ENCODE measurements around the gene SH3BGRL2. TPM values are rescaled to one million over a fixed set of nuclear protein-coding genes. Genes with fewer than 3 reads are reported as not detected.

SH3BGRL2 gene
- total RNA-seq, 1 donor from 2014 or later, result 40.0 TPM

DNA sequence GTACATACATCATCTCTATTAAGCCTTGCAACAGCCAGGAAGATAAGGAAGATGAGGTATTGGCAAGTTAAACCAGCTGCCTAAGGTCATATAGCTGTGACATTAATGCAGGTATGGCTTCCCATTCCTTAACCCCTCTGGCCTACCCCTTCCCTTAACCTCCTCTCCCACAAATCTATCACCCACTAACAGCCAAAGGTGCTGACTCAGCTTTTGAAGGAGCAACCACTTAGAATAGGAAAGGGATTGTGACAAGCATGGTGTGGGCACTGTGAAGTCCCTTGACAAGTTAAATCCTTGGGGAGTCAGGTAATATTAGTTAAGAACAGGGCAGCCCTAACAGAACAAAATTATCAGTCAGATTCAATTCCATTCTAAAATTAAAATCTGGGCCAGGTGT is 5.4 kb upstream of the SH3BGRL2 start:
- no peaks in the 10 kb centered on the region for H3K27me3 Mint-ChIP-seq
- H3K36me3 Mint-ChIP-seq, result peaks cover 3% of the 10 kb centered on the region
- H3K27ac Mint-ChIP-seq, result no peak overlapping the region
- DNase-seq (ENCODE audit: extremely low spot score, unreplicated experiment), result no peak
- TF ChIP-seq, protein P1, sequence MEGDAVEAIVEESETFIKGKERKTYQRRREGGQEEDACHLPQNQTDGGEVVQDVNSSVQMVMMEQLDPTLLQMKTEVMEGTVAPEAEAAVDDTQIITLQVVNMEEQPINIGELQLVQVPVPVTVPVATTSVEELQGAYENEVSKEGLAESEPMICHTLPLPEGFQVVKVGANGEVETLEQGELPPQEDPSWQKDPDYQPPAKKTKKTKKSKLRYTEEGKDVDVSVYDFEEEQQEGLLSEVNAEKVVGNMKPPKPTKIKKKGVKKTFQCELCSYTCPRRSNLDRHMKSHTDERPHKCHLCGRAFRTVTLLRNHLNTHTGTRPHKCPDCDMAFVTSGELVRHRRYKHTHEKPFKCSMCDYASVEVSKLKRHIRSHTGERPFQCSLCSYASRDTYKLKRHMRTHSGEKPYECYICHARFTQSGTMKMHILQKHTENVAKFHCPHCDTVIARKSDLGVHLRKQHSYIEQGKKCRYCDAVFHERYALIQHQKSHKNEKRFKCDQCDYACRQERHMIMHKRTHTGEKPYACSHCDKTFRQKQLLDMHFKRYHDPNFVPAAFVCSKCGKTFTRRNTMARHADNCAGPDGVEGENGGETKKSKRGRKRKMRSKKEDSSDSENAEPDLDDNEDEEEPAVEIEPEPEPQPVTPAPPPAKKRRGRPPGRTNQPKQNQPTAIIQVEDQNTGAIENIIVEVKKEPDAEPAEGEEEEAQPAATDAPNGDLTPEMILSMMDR (conservative IDR thresholded peaks at IDR 0.05), result no peak
- no peak overlapping the region for H3K4me3 Mint-ChIP-seq
- H3K4me1 Mint-ChIP-seq (ENCODE audit: unreplicated experiment), result peaks cover 20% of the 10 kb centered on the region
- H3K9me3 Mint-ChIP-seq, result no peaks in the 10 kb centered on the region

DNA sequence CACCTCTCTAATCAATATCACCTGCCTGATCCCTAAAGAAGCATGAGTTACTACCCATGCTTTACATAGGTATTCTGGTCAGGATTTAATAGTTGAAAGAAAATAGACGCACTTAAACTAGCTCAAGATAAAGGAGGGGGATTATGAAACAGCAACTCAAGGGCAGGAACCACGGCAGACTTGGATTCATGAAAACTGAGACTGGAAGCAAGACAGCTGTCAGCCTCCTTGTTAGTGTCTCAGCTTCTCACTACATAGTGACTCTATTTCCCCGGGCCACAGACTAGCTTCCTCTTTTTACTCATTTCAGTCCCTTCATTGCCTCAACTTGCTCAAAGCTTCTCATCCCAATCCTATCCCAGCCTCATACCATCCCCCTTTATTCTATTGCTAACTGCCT is 4.3 kb upstream of the SH3BGRL2 start:
- H3K27me3 Mint-ChIP-seq, result no peaks in the 10 kb centered on the region
- TF ChIP-seq, protein P1 (conservative IDR thresholded peaks at IDR 0.05), result no peak
- H3K36me3 Mint-ChIP-seq, result peaks cover 3% of the 10 kb centered on the region
- no peak overlapping the region for H3K27ac Mint-ChIP-seq
- H3K4me1 Mint-ChIP-seq (ENCODE audit: unreplicated experiment), result peaks cover 24% of the 10 kb centered on the region
- DNase-seq (ENCODE audit: extremely low spot score, unreplicated experiment), result no peak
- no peak overlapping the region for H3K4me3 Mint-ChIP-seq
- no peaks in the 10 kb centered on the region for H3K9me3 Mint-ChIP-seq

DNA sequence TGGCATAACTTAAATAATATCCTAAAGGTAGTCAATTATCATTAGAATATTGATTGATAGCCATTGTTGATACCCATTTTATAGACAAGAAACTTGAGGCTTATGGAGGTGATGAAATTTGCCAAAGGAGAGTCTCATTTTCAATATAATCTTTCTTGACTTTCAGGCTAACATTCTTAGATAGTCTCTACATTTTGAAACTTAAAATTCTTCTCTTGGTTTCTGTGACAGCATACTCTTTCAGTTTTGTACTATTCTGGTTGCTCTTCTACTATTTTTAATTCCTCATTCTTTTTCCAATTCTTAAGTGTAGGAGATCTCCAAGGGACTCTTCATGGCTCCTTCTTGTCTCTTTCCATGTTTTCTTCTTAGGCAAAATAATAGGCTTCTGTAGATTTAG is 3.7 kb upstream of the SH3BGRL2 start:
- H3K27me3 Mint-ChIP-seq, result no peaks in the 10 kb centered on the region
- H3K4me3 Mint-ChIP-seq, result no peak overlapping the region
- peaks cover 20% of the 10 kb centered on the region for H3K4me1 Mint-ChIP-seq (ENCODE audit: unreplicated experiment)
- DNase-seq (ENCODE audit: extremely low spot score, unreplicated experiment), result no peak
- no peak overlapping the region for H3K27ac Mint-ChIP-seq
- TF ChIP-seq, protein P1 (conservative IDR thresholded peaks at IDR 0.05), result no peak
- peaks cover 3% of the 10 kb centered on the region for H3K36me3 Mint-ChIP-seq
- no peaks in the 10 kb centered on the region for H3K9me3 Mint-ChIP-seq

DNA sequence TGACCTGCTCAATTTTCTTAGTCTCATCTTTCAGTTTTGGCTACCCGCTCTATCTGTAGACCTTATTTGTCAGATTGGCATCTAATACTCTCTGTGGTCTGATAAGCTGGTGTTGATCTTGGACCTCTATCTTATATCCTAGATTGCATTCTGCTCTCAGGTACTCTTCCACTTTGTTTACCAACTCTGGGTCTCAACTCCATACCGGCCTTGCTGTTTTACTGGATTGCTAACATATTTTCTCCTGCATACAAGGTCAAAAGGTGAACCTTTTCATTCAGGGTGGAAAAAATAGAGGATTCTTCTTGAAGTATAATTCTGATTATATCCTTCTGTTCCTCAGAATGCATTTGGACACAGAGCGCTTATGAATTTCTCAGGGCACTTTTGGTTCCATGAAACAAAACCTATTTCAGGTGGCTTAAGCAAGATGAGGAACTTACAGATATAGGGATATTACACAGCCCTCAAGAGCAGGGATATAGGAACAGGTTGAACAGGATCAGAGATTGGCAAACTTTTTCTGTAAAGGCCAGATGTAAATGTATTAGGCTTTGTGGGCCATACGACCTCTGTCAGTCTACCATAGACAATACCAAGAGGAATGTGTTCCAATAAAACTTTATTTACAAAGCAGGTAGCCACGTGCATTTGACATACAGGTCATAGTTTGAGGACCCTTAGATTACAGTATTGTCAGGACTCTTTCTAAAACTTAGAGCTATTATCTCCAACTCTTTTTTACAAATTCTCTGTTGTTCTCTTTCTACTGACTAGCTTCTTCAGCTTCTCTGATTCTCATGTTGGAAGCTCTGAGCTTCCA is 2.5 kb upstream of the SH3BGRL2 start:
- TF ChIP-seq, protein P1 (conservative IDR thresholded peaks at IDR 0.05), result no peak
- peaks cover 4% of the 10 kb centered on the region for H3K36me3 Mint-ChIP-seq
- H3K9me3 Mint-ChIP-seq, result no peaks in the 10 kb centered on the region
- no peak for DNase-seq (ENCODE audit: extremely low spot score, unreplicated experiment)
- peak overlapping the region; percentile 95 for H3K4me3 Mint-ChIP-seq
- peak overlapping the region; percentile 33 for H3K27ac Mint-ChIP-seq
- no peaks in the 10 kb centered on the region for H3K27me3 Mint-ChIP-seq
- peaks cover 23% of the 10 kb centered on the region for H3K4me1 Mint-ChIP-seq (ENCODE audit: unreplicated experiment)

DNA sequence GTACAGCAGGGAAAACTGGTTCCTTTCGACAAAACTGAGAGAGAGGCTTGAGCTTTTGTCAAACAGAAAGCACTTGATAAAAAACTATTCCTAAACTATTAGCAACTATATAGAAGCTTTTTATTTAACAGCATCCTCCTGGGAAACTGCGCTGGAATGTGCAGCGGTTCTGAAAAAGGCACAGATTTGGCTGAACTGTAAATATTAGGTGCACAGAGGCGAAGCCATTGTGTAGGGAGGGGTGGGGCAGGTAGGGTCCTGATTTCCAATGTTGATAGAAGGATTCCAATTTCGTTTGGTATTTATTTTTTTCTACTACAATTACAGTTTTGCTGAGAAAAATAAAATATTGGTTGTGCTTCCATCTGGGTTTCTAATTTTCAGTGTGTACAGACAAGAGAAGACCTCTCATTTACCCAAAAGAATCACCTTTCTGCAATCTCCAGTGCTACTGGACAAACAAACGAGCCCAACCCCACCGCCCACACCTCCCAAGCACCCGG is 698 bp upstream of the SH3BGRL2 start:
- H3K27me3 Mint-ChIP-seq, result no peaks in the 10 kb centered on the region
- peak overlapping the region; percentile 95 for H3K4me3 Mint-ChIP-seq
- peak overlapping the region; percentile 94 for H3K27ac Mint-ChIP-seq

More for the DNA sequence above, 698 bp upstream of the SH3BGRL2 start:
- Mint-ChIP-seq H3K9me3 (no peaks in the 10 kb centered on the region), H3K4me1 (ENCODE audit: unreplicated experiment) (peaks cover 36% of the 10 kb centered on the region), H3K36me3 (peaks cover 6% of the 10 kb centered on the region)
- DNase-seq (ENCODE audit: extremely low spot score, unreplicated experiment), result no peak
- TF ChIP-seq, protein P1 (conservative IDR thresholded peaks at IDR 0.05), result no peak

All from type B pancreatic cell (in vitro differentiated cells).